Inflammatory macrophage (primary cell): ENCODE measurements around the gene ADPRS.
A peak's percentile ranks its signal among the peaks of the same experiment; 100 is the strongest.

Experiments
- DNase-seq, 2 donors: peaks; one replicate each; pipeline ENCODE4 v3.0.0-alpha.2; 2020 to 2022
- total RNA-seq, 18 experiments: gene quantifications; one replicate each; lab custom pipeline; 2026; ENCODE audit warnings: mixed read lengths in 6 of 18, inconsistent platforms in 2 of 18; lab: John Stamatoyannopoulos, UW

ADPRS gene, protein sequence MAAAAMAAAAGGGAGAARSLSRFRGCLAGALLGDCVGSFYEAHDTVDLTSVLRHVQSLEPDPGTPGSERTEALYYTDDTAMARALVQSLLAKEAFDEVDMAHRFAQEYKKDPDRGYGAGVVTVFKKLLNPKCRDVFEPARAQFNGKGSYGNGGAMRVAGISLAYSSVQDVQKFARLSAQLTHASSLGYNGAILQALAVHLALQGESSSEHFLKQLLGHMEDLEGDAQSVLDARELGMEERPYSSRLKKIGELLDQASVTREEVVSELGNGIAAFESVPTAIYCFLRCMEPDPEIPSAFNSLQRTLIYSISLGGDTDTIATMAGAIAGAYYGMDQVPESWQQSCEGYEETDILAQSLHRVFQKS
- total RNA-seq, result 22.4 to 128 (median 39.9) reads per million in 18 experiments

DNA sequence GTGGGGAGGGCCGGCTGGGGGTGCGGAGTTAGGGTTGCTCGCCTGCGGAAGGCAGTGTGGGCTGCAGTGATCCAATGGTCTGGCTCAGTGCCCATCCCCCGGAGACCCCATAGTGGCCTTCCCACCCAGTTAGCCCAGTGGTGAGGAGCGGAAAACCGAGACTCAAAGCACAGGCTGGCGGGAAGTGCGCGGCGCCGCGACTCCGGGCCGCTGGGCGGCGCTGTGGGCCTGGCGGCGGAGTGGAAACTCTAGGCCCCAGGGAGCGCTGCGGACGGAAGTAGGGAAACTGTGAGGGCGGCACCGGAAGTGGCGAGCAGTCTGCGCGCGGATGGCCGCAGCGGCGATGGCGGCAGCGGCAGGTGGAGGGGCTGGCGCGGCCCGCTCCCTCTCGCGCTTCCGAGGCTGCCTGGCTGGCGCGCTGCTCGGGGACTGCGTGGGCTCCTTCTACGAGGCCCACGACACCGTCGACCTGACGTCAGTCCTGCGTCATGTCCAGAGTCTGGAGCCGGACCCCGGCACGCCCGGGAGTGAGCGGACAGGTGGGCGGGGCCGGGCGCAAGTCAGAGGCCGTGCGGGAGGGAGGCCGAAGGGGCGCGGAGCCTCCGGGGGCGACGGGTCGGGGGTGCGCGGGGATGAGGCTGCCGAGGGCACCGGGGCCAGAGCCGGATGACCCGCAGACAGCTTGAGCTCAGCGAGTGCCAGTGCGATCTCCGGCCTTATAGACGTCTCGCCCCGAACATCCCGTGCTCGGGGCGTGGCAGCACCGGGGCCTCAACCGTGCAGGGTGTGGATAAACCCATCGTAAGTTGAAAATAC lies at the start of gene ADPRS:
Gene ADPRS (plus strand): TSS at position 316 of the 816 bp plus-strand sequence. CDS start 13 bp downstream, at position 329.
- DNase-seq, result peak; percentile 90 to 94

- no peak for DNase-seq
Observed at GRCh38 chr1:36040238-36040637, 48.5 kb upstream of the ADPRS start.

GRCh38 chr1:36051821-36052220 lies 36.9 kb upstream of the ADPRS start:
- peak; percentile 11 to 62 for DNase-seq

GRCh38 chr1:36053978-36054377 lies 34.7 kb upstream of the ADPRS start:
- DNase-seq, result no peak

- DNase-seq, result peak; percentile 72
Observed at GRCh38 chr1:36055706-36056105, 33.0 kb upstream of the ADPRS start.

DNA sequence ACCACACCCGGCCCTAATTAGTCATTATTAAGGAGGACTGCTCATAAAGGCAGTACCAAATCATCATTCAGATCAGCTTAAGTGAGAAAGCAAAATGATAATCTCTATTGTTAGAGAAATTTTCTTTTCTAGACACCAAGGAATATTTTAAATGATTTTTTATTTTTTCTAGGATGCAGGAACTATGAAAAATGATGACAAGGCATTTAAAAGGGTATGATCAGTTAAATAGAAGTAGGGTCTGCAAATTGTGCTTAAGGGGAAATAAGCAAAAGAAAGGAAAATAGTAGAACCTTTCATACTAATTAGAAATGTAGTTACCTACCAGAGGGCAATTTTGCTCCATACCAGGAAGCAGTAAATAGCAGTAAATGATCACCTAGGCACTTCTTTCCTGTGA lies 26.4 kb upstream of the ADPRS start:
- DNase-seq, result no peak

- DNase-seq, result no peak
Observed at GRCh38 chr1:36067871-36068270, 20.8 kb upstream of the ADPRS start.

- no peak for DNase-seq
Observed at GRCh38 chr1:36068866-36069265, 19.8 kb upstream of the ADPRS start.

DNA sequence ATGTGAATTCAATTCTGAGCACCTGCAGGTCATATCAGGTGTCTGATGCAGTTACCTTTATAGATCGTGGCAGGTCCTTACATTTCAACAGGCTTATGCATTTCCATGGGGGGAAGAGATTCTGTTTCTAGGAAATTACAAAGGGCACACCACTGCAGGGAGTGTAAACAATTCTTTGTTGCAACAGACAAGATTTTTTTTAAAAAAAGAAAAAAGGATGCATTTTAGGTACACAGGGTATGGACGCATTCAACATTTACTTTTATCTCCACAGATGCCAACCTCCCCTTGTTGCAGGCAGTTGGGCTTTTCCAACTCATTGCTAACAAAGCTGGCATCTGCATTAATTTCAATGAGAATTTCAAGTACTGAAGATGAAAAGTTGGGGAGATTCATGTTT lies 18.3 kb upstream of the ADPRS start:
- DNase-seq, result no peak

DNA sequence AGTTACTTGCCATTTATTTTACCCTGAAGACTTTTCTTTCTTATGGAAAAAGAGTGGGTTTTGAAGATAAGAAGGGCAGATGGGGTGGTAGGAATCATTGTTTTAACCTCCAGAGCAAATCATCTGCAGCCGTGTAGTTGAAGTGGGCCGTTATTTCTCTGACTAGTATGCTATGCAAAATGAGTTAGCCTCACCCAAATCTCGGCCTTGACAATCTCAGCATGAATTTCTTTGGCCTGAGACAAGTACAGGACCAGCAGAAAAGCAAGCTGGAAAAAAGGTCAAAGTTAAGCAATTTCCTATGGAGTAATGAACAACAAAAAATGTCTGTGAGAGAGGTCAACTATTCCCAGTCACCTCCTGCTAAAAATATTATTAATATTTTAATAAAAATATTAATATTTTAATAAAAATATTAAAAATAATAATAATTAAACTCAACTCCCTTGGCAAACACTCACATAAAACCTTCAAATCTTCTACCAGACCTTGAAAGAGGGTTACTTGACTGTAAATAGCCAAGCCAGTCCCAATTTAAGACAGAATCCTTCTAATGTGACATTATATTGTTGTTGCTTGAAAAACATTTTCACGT lies 11.6 kb upstream of the ADPRS start:
- no peak for DNase-seq

DNA sequence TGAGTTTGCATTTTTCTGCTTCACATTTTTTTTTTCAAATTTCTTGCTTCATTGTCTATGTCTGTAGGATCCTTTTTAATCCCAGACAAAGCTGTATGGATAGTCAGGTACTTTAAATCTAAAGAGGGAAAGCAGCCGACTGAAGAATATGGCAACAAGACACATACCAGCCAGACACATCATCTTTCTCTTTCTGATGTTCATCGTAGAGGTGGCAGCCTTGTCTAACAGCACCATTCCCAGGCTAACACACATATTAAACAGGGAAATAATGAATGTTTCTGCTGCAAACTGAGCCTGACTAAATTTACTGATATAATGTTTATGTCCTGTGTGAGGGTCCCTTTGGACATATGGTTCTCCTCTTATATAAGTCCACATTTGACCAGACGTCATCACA lies 8.5 kb upstream of the ADPRS start:
- DNase-seq, result no peak

DNA sequence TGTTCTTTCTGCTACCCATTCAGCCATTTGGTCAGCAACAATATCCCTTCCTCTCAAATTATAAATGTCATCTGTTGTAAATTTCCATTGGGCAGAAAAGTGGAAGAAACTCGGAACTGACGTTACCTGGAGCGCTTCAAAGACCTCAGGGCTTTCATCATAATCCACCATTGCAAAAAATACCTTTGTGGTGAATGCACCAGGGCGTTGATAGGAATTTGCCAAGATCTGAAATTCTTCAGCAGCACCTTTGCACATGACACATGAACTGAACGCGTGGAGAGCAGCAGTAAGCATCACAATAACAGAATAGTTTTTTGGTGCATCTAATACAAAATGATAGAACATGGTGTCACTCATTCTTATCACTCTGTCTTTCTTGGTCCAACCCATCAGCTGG lies 7.9 kb upstream of the ADPRS start:
- DNase-seq, result no peak

- DNase-seq, result no peak
Observed at GRCh38 chr1:36081926-36082485, 6.7 kb upstream of the ADPRS start.

- DNase-seq, result no peak
Observed at GRCh38 chr1:36083219-36083618, 5.5 kb upstream of the ADPRS start.

- peak in 1 of 2 donors; percentile 15 for DNase-seq
Observed at GRCh38 chr1:36083635-36084496, 4.8 kb upstream of the ADPRS start, which contains the start of gene TEKT2. Gene TEKT2 (plus strand): TSS chr1:36084094. CDS start chr1:36084922, 828 bp downstream.

DNA sequence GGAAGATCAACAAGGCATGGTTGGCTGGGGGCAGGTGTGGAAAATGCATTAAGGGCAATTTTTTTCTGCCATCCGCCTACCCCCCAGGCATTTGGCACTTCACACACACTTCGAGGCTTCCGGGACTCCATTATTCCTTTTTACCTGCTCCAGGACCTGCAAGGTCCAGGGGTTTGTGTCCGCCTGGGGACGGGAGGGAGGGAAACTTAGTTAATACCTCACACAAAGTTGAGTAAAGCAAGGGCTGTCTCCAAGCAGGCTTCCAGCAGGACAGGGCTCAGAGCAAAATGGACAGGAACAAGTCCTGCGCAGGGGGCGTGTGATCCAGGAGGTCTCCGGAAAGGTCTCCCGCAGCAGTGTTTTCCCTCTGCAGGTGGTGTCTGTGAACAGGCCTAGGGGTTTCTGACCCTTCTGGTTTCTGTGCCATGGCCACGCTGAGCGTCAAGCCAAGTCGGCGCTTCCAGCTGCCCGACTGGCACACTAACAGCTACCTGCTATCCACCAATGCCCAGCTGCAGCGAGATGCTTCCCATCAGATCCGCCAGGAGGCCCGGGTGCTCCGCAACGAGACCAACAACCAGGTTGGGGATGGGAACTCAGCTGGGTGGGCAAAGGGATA lies 4.1 kb upstream of the ADPRS start:
- no peak for DNase-seq

DNA sequence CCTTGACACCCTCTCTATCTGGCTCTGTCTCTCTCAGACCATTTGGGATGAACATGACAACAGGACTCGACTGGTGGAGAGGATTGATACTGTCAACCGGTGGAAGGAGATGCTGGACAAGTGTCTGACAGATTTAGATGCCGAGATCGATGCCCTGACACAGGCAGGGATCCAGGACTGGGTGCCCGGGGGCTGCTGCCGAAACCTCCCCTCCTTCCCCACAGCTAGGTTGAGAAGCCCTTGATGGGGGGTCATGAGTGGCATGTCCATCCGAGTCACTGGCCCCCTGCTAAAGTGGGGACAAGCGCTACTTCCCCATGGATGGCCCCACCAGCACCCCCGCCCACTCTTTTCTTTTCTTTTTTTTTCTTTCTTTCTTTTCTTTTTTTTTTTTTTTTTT lies 3.6 kb upstream of the ADPRS start:
- no peak for DNase-seq

DNA sequence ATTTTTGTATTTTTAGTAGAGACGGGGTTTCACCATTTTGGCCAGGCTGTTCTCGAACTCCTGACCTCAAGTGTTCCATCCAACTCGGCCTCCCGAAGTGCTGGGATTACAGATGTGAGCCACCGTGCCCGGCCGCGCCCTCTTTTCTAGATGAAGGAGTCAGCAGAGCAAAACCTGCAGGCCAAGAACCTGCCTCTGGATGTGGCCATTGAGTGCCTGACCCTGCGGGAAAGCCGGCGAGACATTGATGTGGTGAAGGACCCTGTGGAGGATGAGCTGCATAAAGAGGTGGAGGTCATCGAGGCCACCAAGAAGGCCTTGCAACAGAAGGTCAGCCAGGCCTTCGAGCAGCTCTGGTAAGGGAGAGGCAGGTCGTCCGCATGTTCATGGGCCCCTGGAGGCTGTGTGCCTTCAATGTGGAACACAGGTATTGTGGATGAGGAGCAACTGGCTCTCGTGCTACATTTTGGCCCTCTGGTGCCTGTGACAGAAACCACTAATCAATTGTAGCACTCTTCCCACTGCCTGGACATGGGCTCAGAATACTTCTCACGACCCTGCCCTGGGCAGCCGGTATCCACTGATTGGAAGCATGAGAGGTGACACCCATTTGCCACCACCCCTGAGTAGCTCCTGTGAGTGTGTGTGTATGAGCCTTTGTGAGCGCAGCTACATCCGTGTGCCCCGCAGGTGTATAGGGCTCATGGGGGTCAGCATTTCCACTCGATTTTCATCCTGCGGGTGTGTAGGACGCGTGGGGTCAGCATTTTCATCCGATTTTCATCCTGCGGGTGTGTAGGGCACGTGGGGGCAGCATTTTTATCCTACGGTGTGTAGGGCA lies 2.8 kb upstream of the ADPRS start:
- no peak for DNase-seq

DNA sequence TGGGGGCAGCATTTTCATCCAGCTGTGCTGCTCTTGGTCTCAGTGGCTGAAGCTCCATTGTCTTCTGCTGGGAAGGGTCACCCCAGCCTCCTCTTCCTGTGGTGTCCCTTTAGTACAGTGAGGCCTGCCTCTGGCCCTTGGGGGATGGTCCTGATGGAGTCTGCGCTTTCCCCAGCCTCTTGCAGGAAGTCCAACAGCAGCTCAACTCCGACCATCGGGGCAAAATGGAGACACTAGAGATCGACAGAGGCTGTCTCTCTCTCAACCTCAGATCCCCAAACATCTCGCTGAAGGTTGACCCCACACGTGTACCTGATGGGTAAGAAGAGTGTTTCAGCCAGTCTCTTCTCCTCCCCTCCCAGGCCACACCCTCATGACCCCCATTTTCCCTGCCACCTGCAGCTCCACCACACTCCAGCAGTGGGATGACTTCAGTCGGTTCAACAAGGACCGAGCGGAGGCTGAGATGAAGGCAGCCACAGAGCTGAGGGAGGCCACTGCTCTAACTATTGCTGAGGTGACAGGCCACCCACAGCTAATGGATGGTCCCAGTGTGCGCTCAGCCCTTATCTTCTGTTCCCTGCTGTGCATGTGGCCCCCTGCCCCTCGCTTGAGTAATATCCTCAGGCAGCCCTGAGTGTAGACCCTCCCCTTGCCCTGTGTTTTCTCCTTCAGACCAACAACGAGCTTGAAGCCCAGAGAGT lies 2.0 kb upstream of the ADPRS start:
- DNase-seq, result no peak
